ENCODE results near the gene MAPK8IP1.
"Not testable (repeated sequence)": the region's sequence is repeated elsewhere in the genome, so short reads cannot be mapped to it uniquely, and the experiment has no call there.

MAPK8IP1 gene

GRCh38 chr11:45885274-45885920, at the start of gene MAPK8IP1:
Gene MAPK8IP1 (plus strand): TSS chr11:45885651. CDS start chr11:45885821, 170 bp downstream.
- DNase-seq (ENCODE audit: low spot score in 2 of 2) (peak; percentile 26 to 35), ATAC-seq (replicated peaks; ENCODE audit: extremely low read depth, poor library complexity, severe bottlenecking) (peak; percentile 72)
- H3K27me3 Mint-ChIP-seq: no peaks in the 10 kb centered on the region
- H3K4me3 Mint-ChIP-seq: peak within 1 kb of the TSS; percentile 61
- peaks cover 13% of the 10 kb centered on the region for H3K4me1 Mint-ChIP-seq
- peaks cover 20% of the 10 kb centered on the region for H3K36me3 Mint-ChIP-seq (ENCODE audit: insufficient read depth)
- H3K9me3 Mint-ChIP-seq: no peaks in the 10 kb centered on the region
- H3K27ac Mint-ChIP-seq (ENCODE audit: low read depth): no peak within 1 kb of the TSS

DNA sequence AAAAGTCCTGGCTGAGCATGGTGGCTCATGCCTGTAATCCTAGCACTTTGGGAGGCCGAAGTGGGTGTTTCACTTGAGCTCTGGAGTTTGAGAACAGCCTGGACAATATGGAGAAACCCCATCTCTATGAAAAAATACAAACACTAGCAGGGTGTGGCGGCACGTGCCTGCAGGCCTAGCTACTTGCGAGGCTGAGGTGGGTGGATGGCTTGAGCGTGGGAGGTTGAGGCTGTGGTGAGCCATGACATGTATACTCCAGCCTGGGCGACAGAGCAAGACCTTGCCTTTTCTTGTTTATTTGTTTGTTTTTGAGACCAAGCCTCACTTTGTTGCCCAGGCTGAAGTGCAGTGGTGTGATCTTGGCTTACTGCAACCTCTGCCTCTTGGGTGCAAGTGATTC, 46.2 kb upstream of the MAPK8IP1 start:
- Mint-ChIP-seq H3K36me3 (ENCODE audit: insufficient read depth) (peaks cover 2% of the 10 kb centered on the region), H3K9me3 (no peaks in the 10 kb centered on the region), H3K4me1 (peaks cover 10% of the 10 kb centered on the region), H3K4me3 (no peak overlapping the region), H3K27me3 (no peaks in the 10 kb centered on the region), H3K27ac (ENCODE audit: low read depth) (no peak overlapping the region)
- ATAC-seq (replicated peaks; ENCODE audit: extremely low read depth, poor library complexity, severe bottlenecking) (no peak), DNase-seq (ENCODE audit: low spot score in 2 of 2) (no peak)

- not testable (repeated sequence) for H3K27ac Mint-ChIP-seq (ENCODE audit: low read depth); H3K27me3 Mint-ChIP-seq
Observed at GRCh38 chr11:45840251-45840650, 45.2 kb upstream of the MAPK8IP1 start.

DNA sequence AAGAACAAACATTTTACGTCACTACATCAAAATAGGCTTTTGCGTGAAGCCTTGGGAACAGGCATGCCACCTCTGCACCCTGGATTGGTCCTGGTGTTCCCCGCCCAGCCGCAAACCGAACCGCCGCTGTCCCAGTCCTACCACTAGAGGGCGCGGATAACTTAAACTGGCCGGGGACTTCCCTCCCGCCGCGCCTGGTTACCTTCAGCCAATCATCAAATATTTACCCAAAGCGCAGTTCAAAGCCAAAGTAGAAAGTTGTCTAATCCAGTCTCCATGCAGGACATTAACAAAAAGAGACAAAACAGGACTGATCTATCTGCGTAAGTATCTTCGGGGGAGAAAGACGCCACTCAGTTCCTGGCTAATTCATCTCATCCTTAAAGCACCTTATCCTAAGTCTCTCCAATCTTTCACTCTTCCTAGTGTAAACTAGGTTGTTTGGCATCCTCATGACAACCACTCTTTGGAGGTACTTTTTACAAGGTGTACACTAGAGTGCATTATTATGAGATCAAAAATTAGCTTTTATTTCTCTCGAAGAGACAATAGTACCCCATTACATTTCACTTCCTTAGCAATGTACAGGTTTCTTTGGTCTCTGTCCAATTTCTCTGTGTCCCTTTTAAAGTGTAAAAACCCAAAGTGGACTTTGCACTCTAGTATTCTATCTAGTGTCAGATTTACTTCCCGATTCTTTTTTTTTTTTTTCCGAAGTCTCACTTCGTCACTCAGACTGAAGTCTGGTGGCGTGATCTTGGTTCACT, 42.1 kb upstream of the MAPK8IP1 start:
- Mint-ChIP-seq H3K4me1 (peaks cover 29% of the 10 kb centered on the region), H3K36me3 (ENCODE audit: insufficient read depth) (peaks cover 17% of the 10 kb centered on the region), H3K9me3 (no peaks in the 10 kb centered on the region), H3K27ac (ENCODE audit: low read depth) (peak overlapping the region; percentile 90), H3K27me3 (peaks cover 9% of the 10 kb centered on the region), H3K4me3 (peak overlapping the region; percentile 34)
- DNase-seq (ENCODE audit: low spot score in 2 of 2) (peak; percentile 86 to 92), ATAC-seq (replicated peaks; ENCODE audit: extremely low read depth, poor library complexity, severe bottlenecking) (peak; percentile 47)

More at GRCh38 chr11:45840251-45840650, 45.2 kb upstream of the MAPK8IP1 start:
- H3K36me3 Mint-ChIP-seq (ENCODE audit: insufficient read depth); H3K9me3 Mint-ChIP-seq; H3K4me1 Mint-ChIP-seq; DNase-seq (ENCODE audit: low spot score in 2 of 2); ATAC-seq (replicated peaks; ENCODE audit: extremely low read depth, poor library complexity, severe bottlenecking); H3K4me3 Mint-ChIP-seq: not testable (repeated sequence)

DNA sequence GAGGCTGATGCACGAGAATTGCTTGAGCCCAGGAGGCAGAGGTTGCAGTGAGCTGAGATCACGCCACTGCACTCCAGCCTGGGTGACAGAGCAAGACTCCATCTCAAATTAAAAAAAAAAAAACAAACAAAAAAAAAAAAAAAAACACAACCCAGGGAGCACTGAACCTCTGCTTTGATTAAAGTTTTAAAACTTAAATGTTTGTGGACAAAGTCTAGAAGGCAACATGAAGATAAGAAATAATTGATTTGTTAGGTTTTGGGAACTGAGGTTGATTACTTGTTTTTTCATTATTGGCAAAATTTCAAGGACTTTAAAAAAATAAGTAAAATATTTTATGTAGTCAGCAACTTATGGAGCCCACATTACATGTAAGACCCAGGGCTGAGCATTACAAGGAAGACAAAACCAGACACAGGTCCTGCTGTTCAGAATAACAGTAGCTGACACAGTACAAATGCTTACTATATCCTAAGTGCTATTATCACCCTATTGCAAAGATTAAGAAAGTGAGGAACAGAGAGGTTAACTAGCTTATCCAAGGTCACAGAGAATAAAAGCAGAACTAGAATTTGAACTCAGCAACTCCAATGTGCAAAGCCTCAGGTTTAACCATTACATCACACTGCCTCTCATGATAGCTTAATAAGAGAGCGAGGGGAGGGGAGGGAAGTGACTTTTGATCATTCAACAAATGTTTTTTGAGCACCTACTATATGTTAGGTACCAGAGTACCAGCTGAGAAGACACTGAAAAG, 40.5 kb upstream of the MAPK8IP1 start:
- ATAC-seq (replicated peaks; ENCODE audit: extremely low read depth, poor library complexity, severe bottlenecking): no peak
- Mint-ChIP-seq H3K27ac (ENCODE audit: low read depth) (peak overlapping the region; percentile 97), H3K9me3 (no peaks in the 10 kb centered on the region), H3K4me1 (peaks cover 40% of the 10 kb centered on the region), H3K27me3 (peaks cover 9% of the 10 kb centered on the region), H3K4me3 (no peak overlapping the region), H3K36me3 (ENCODE audit: insufficient read depth) (peaks cover 24% of the 10 kb centered on the region)
- DNase-seq (ENCODE audit: low spot score in 2 of 2): no peak

DNA sequence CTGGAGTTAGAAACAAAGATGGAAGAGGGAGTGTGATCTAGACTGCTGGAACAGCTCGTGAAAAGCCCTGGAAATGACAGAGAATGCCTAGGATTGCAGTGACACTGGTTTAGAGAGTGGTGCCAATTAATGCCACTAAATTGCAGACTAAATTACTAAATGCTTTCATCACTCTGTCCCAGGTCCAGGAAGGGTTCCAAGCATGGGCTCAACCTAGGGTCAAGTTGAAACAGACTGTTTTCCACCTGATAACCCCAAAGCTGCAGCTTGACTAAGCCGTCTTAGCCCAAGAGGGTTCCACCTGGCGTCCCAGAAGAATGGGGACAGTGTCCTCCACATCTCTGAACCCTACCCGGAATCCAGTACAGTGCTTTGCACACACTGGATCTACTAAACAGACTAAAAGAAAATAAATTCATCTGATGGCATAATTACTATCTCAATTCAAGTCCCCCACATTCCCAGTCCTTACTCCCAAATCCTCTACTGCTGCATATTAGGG, 39.2 kb upstream of the MAPK8IP1 start:
- H3K36me3 Mint-ChIP-seq (ENCODE audit: insufficient read depth): peaks cover 31% of the 10 kb centered on the region
- H3K27me3 Mint-ChIP-seq: peaks cover 9% of the 10 kb centered on the region
- no peaks in the 10 kb centered on the region for H3K9me3 Mint-ChIP-seq
- H3K27ac Mint-ChIP-seq (ENCODE audit: low read depth): peak overlapping the region; percentile 97
- H3K4me3 Mint-ChIP-seq: peak overlapping the region; percentile 82
- ATAC-seq (replicated peaks; ENCODE audit: extremely low read depth, poor library complexity, severe bottlenecking) (no peak), DNase-seq (ENCODE audit: low spot score in 2 of 2) (no peak)
- H3K4me1 Mint-ChIP-seq: peaks cover 53% of the 10 kb centered on the region

- H3K4me3 Mint-ChIP-seq: peak within 1 kb of the TSS; percentile 82
- H3K4me1 Mint-ChIP-seq: peaks cover 55% of the 10 kb centered on the region
- H3K36me3 Mint-ChIP-seq (ENCODE audit: insufficient read depth): peaks cover 31% of the 10 kb centered on the region
- H3K9me3 Mint-ChIP-seq: no peaks in the 10 kb centered on the region
- peaks cover 9% of the 10 kb centered on the region for H3K27me3 Mint-ChIP-seq
- DNase-seq (ENCODE audit: low spot score in 2 of 2): peak; percentile 97 to 99
- peak within 1 kb of the TSS; percentile 97 for H3K27ac Mint-ChIP-seq (ENCODE audit: low read depth)
- ATAC-seq (replicated peaks; ENCODE audit: extremely low read depth, poor library complexity, severe bottlenecking): peak; percentile 78
Observed at GRCh38 chr11:45846974-45847910, 38.2 kb upstream of the MAPK8IP1 start, which contains the start of gene CRY2. Gene CRY2 (plus strand): TSS chr11:45847475. CDS start chr11:45847491, 16 bp downstream.

DNA sequence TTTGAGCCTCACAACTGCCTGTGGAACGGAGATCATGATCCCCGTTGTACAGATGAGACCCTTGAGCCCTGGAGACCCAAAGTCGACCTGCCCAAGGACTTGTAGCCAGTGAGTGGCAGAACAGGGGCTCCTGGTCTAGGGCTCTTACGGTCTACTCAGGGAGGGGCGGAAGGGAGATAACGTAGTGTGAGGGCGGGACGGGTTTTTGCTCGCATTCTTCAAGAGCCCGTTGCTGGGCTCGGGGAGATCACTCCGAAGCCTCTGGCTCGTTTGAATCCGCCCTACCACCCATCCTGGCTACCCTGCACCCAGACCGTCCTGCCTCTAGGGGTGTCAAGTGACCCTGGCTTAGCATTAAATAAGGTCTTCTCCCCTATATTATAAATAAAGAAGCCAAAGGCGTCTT, 37.5 kb upstream of the MAPK8IP1 start:
- peaks cover 59% of the 10 kb centered on the region for H3K4me1 Mint-ChIP-seq
- DNase-seq (ENCODE audit: low spot score in 2 of 2): peak in 1 of 2 donors; percentile 40
- peaks cover 31% of the 10 kb centered on the region for H3K36me3 Mint-ChIP-seq (ENCODE audit: insufficient read depth)
- peak overlapping the region; percentile 97 for H3K27ac Mint-ChIP-seq (ENCODE audit: low read depth)
- H3K27me3 Mint-ChIP-seq: peaks cover 9% of the 10 kb centered on the region
- ATAC-seq (replicated peaks; ENCODE audit: extremely low read depth, poor library complexity, severe bottlenecking): peak; percentile 26
- H3K9me3 Mint-ChIP-seq: no peaks in the 10 kb centered on the region
- H3K4me3 Mint-ChIP-seq: peak overlapping the region; percentile 82

DNA sequence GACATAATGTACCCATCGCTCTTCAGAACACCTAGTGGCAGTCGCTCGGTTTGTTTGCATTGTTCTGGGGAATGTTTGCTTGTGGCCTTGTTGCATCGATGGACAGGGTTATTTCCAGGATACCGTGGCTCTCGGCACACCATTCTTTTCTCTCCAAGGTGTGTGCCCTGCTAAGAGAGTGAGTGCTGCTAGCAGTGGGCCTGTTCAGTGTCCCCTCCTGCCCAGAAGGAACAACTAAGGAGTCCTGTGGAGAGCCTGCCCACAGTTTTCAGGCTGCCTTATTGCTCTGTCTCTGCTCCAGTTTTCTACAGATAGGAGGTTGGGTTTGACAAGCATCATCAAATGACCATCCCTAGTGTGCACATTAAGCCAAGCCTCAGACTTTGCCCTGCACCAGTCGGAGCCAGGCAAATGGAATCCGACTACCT, 36.8 kb upstream of the MAPK8IP1 start:
- peak overlapping the region; percentile 44 for H3K27ac Mint-ChIP-seq (ENCODE audit: low read depth)
- H3K9me3 Mint-ChIP-seq: no peaks in the 10 kb centered on the region
- no peak for ATAC-seq (replicated peaks; ENCODE audit: extremely low read depth, poor library complexity, severe bottlenecking)
- H3K4me3 Mint-ChIP-seq: peak overlapping the region; percentile 82
- no peak for DNase-seq (ENCODE audit: low spot score in 2 of 2)
- peaks cover 9% of the 10 kb centered on the region for H3K27me3 Mint-ChIP-seq
- H3K36me3 Mint-ChIP-seq (ENCODE audit: insufficient read depth): peaks cover 29% of the 10 kb centered on the region
- H3K4me1 Mint-ChIP-seq: peaks cover 52% of the 10 kb centered on the region

DNA sequence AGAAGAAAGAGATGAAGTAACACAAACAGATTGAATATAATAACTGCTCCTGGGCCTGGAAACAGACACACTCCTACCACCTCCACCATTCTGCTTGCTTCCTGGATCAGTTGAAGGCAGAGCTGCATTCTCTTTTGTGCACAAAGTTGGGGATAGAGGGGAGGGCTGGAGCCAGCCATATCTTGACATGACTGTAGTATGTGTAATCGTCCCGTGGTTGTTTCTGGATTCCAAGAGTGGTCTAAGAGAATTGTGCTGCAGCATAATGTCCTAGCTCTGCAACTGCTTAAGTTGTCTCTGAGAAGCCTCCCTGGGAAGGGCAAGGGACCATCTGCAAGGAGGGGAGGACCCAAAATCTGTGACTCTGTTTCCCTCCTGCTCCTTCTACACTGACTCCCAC, 35.0 kb upstream of the MAPK8IP1 start:
- peaks cover 32% of the 10 kb centered on the region for H3K36me3 Mint-ChIP-seq (ENCODE audit: insufficient read depth)
- no peak for ATAC-seq (replicated peaks; ENCODE audit: extremely low read depth, poor library complexity, severe bottlenecking)
- peaks cover 50% of the 10 kb centered on the region for H3K4me1 Mint-ChIP-seq
- no peaks in the 10 kb centered on the region for H3K9me3 Mint-ChIP-seq
- peaks cover 4% of the 10 kb centered on the region for H3K27me3 Mint-ChIP-seq
- no peak overlapping the region for H3K27ac Mint-ChIP-seq (ENCODE audit: low read depth)
- peak overlapping the region; percentile 44 for H3K4me3 Mint-ChIP-seq
- DNase-seq (ENCODE audit: low spot score in 2 of 2): no peak

GRCh38 chr11:45851228-45851627, 34.2 kb upstream of the MAPK8IP1 start:
- Mint-ChIP-seq H3K9me3 (no peaks in the 10 kb centered on the region), H3K4me1 (peaks cover 42% of the 10 kb centered on the region), H3K27ac (ENCODE audit: low read depth) (no peak overlapping the region)

More at GRCh38 chr11:45851228-45851627, 34.2 kb upstream of the MAPK8IP1 start:
- ATAC-seq (replicated peaks; ENCODE audit: extremely low read depth, poor library complexity, severe bottlenecking) (no peak), DNase-seq (ENCODE audit: low spot score in 2 of 2) (no peak)
- Mint-ChIP-seq H3K36me3 (ENCODE audit: insufficient read depth) (peaks cover 34% of the 10 kb centered on the region), H3K4me3 (no peak overlapping the region), H3K27me3 (no peaks in the 10 kb centered on the region)

Data from central memory CD8-positive, alpha-beta T cell (primary cell).